B cell (primary cell): ENCODE data around the gene NNT. TPM values are rescaled to one million over a fixed set of nuclear protein-coding genes. Genes with fewer than 3 reads are reported as not detected.

Experiments used
- ATAC-seq: fragments of 200-7000 bp; cut with Tn5 transposase; one replicate; pipeline ENCODE4 v1.10.0; 2021; ENCODE audit warnings: low read depth, mild to moderate bottlenecking, moderate number of reproducible peaks, moderate library complexity
- CTCF ChIA-PET: fragments of 350-600 bp; sonication (Branson Sonifier 250); formaldehyde crosslinking; loops from one replicate; lab custom pipeline; 2021; ENCODE audit warnings: antibody characterized with exemption, inconsistent platforms; lab: Charles Lee
- POLR2A ChIA-PET: fragments of 350-600 bp; sonication (Branson Sonifier 250); formaldehyde crosslinking; loops from one replicate; lab custom pipeline; 2021; ENCODE audit warnings: antibody characterized with exemption; lab: Charles Lee
- DNase-seq: peaks from one replicate; pipeline ENCODE4 v3.0.0; 2013
- H2AFZ ChIP-seq: 2 replicates; pipeline ENCODE4 v1.6.1; 2012; ENCODE audit warnings: mild to moderate bottlenecking, low read depth, low read length; ENCODE audit not compliant: insufficient read depth, poor library complexity, severe bottlenecking
- H3K27ac ChIP-seq, 2 donors: 1 replicate in 1 of 2; 2 replicates in 1 of 2; pipeline ENCODE4 v1.5.1; 2012 to 2013; ENCODE audit warnings: low read length in 2 of 2, mild to moderate bottlenecking in 2 of 2, moderate library complexity in 1 of 2
- H3K27me3 ChIP-seq, 4 experiments: fragments of 200-600 bp in 1 of 4; sonication (generic) in 1 of 4; replicated peaks in 1 of 4; 1 replicate in 2 of 4; 2 replicates in 2 of 4; pipeline versions ENCODE4 v1.6.1 to v1.7.0; 2013 to 2016; ENCODE audit warnings: low read length in 3 of 4, mild to moderate bottlenecking in 2 of 4, mixed read lengths in 1 of 4, moderate library complexity in 1 of 4; ENCODE audit not compliant: insufficient read depth in 4 of 4, control insufficient read depth in 3 of 4; ENCODE audit errors: control extremely low read depth in 1 of 4
- H3K36me3 ChIP-seq, 2 experiments: replicated peaks in 1 of 2; 1 replicate in 1 of 2; 2 replicates in 1 of 2; pipeline versions ENCODE4 v1.6.1 to v1.7.1; 2013; ENCODE audit warnings: low read length in 1 of 2; ENCODE audit not compliant: insufficient read depth in 2 of 2, control insufficient read depth in 1 of 2; ENCODE audit errors: control extremely low read depth in 1 of 2, extremely low read depth in 1 of 2
- H3K4me1 ChIP-seq, 2 donors: fragments of 200-600 bp in 1 of 2; sonication (generic) in 1 of 2; 1 replicate in 1 of 2; 2 replicates in 1 of 2; pipeline versions ENCODE4 v1.5.1 to v1.6.1; 2013 to 2017; ENCODE audit warnings: low read length in 2 of 2; ENCODE audit not compliant: control insufficient read depth in 2 of 2, insufficient read depth in 2 of 2
- H3K4me2 ChIP-seq: replicated peaks from 2 replicates; pipeline ENCODE3; 2012; ENCODE audit warnings: mild to moderate bottlenecking, low read depth, low read length; ENCODE audit not compliant: poor library complexity, severe bottlenecking
- H3K4me3 ChIP-seq, 5 experiments: fragments of 200-600 bp in 1 of 5; sonication (generic) in 1 of 5; 1 replicate in 3 of 5; 2 replicates in 2 of 5; pipeline versions ENCODE4 v1.5.1 to v1.7.0; 2011 to 2016; ENCODE audit warnings: low read length in 4 of 5, mild to moderate bottlenecking in 4 of 5, low read depth in 2 of 5, control low read depth in 1 of 5, moderate library complexity in 1 of 5; ENCODE audit not compliant: insufficient read depth in 1 of 5; ENCODE audit errors: control extremely low read depth in 1 of 5, extremely low read depth in 1 of 5
- H3K79me2 ChIP-seq: fragments of 200-600 bp; sonication (generic); one replicate; pipeline ENCODE4 v1.6.0; 2016; ENCODE audit warnings: low read length; ENCODE audit not compliant: control insufficient read depth, insufficient read depth
- H3K9ac ChIP-seq: fragments of 200-600 bp; sonication (generic); 2 replicates; pipeline ENCODE4 v1.6.1; 2017; ENCODE audit warnings: mild to moderate bottlenecking, low read length, moderate library complexity
- H3K9me3 ChIP-seq, 3 donors: one replicate each; pipeline versions ENCODE4 v1.6.1 to v1.7.1; 2013; ENCODE audit warnings: low read length in 2 of 3; ENCODE audit not compliant: control insufficient read depth in 2 of 3, insufficient read depth in 1 of 3; ENCODE audit errors: control extremely low read depth in 1 of 3
- H4K20me1 ChIP-seq: 2 replicates; pipeline ENCODE4 v1.6.0; 2012; ENCODE audit warnings: mild to moderate bottlenecking, low read length; ENCODE audit not compliant: insufficient read depth, control insufficient read depth, poor library complexity, severe bottlenecking
- H3K27ac Mint-ChIP-seq: one replicate; pipeline ENCODE4 v1.8.0; 2021; ENCODE audit warnings: mixed read lengths
- H3K27me3 Mint-ChIP-seq: one replicate; pipeline ENCODE4 v1.8.0; 2021; ENCODE audit warnings: mixed read lengths
- H3K4me1 Mint-ChIP-seq: one replicate; pipeline ENCODE4 v1.8.0; 2021; ENCODE audit warnings: mixed read lengths
- H3K4me3 Mint-ChIP-seq: one replicate; pipeline ENCODE4 v1.8.0; 2021; ENCODE audit warnings: mixed read lengths
- H3K9me3 Mint-ChIP-seq: one replicate; pipeline ENCODE4 v1.8.0; 2022; ENCODE audit warnings: mixed read lengths; ENCODE audit not compliant: insufficient read depth
- CTCF ChIP-seq: fragments of 200-600 bp; IDR thresholded peaks from one replicate; pipeline ENCODE4 v1.8.0; 2022; ENCODE audit warnings: antibody characterized with exemption, mild to moderate bottlenecking
- EZH2 ChIP-seq: IDR thresholded peaks from 2 replicates; pipeline ENCODE4 v1.6.1; 2012; ENCODE audit warnings: borderline replicate concordance, low read depth, mild to moderate bottlenecking, moderate library complexity, low read length; ENCODE audit not compliant: insufficient read depth, poor library complexity, severe bottlenecking
- WGBS: methylation state at CpG from one replicate; pipeline ENCODE4 v1.1.5; 2013; ENCODE audit warnings: missing lambda C conversion rate; ENCODE audit not compliant: insufficient coverage; 5-methylcytosine and 5-hydroxymethylcytosine counted together
- intact Hi-C: fragments of 100-400 bp; cut with micrococcal nuclease; formaldehyde crosslinking; loops from one replicate; pipeline ENCODE4 v1.10.0; 2022
- polyA plus RNA-seq: library from polyadenylated mRNA; depleted of rRNA; stranded (reverse); fragments of >200 nt; gene quantifications from 2 replicates; pipeline ENCODE4 v1.2.3, GENCODE V29; 2012
- total RNA-seq, 2 donors: library from RNA; stranded (reverse); fragments of 120-200 nt in 1 of 2; gene quantifications; 1 replicate in 1 of 2; 2 replicates in 1 of 2; pipeline versions ENCODE4 v1.2.3 to v1.2.4, GENCODE V29; 2013 to 2022

NNT gene
- total and polyA plus RNA-seq, 2 donors (not counting 1 experiment from before 2014, with no cell fraction given), result 17.8 to 61.1 TPM

GRCh38 chr5:43679214-43679613 is 76.2 kb downstream of the NNT start:
- ATAC-seq (no peak), DNase-seq (no peak)
- no peaks in the 10 kb centered on the region for H3K9me3 ChIP-seq
- Mint-ChIP-seq H3K4me1 (no peaks in the 10 kb centered on the region), H3K27ac (no peak overlapping the region), H3K4me3 (no peak overlapping the region), H3K9me3 (no peaks in the 10 kb centered on the region), H3K27me3 (no peaks in the 10 kb centered on the region)
- H3K27me3 ChIP-seq, result no peaks in the 10 kb centered on the region
- no peak overlapping the region for H3K9ac ChIP-seq
- no peak overlapping the region for H3K4me2 ChIP-seq
- H4K20me1 ChIP-seq, result no peaks in the 10 kb centered on the region
- intact Hi-C loops, result no loop called here
- TF ChIP-seq CTCF (no peak), EZH2 (no peak)
- 100% methylated on average over 1 of the region's 3 CpGs for WGBS
- POLR2A ChIA-PET, result no interaction called here
- H3K4me3 ChIP-seq, result no peak overlapping the region
- peaks cover 24 to 29% of the 10 kb centered on the region in 2 experiments for H3K36me3 ChIP-seq
- H3K79me2 ChIP-seq, result no peaks in the 10 kb centered on the region
- H3K4me1 ChIP-seq, result no peaks in the 10 kb centered on the region
- no peak overlapping the region for H3K27ac ChIP-seq
- CTCF ChIA-PET, result no interaction called here
- H2AFZ ChIP-seq, result no peak overlapping the region

DNA sequence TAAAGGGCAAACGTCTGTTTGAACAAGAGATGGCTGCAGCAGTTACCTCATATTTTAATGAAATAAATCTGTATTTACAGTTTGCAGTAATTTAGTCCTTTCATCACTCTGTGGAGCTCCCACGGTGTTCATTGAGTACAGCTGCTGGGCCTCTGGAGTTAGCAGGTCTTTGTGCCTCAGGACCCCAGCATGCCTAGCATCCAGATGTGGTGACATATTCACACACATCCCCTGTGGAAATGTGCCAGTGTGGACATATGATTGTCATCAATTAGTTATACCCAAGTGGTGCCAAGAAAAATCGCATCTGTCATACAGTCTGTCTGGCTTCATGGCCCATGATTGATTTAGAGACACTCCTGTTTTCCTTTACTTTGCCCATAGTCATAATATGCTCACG is 77.3 kb downstream of the NNT start:
- Histone ChIP-seq H3K4me2 (no peak overlapping the region), H3K27me3 (no peaks in the 10 kb centered on the region), H3K27ac (no peak overlapping the region), H4K20me1 (no peaks in the 10 kb centered on the region), H3K36me3 (peaks cover 27% of the 10 kb centered on the region in 2 experiments), H3K4me3 (no peak overlapping the region), H3K9me3 (no peaks in the 10 kb centered on the region), H3K79me2 (no peaks in the 10 kb centered on the region), H3K4me1 (no peaks in the 10 kb centered on the region), H3K9ac (no peak overlapping the region), H2AFZ (no peak overlapping the region)
- ATAC-seq (no peak), DNase-seq (no peak)
- Mint-ChIP-seq H3K27ac (no peak overlapping the region), H3K9me3 (no peaks in the 10 kb centered on the region), H3K4me1 (no peaks in the 10 kb centered on the region), H3K27me3 (no peaks in the 10 kb centered on the region), H3K4me3 (no peak overlapping the region)
- ChIA-PET CTCF (no interaction called here), POLR2A (no interaction called here)
- intact Hi-C loops, result no loop called here
- WGBS, result 100% methylated on average over 2 of the region's 4 CpGs
- no peak for TF ChIP-seq EZH2
- TF ChIP-seq CTCF, result no peak
